Tibial artery (tissue), 4 donors: ENCODE measurements around the gene PHETA2.
"Not testable (repeated sequence)": the region's sequence is repeated elsewhere in the genome, so short reads cannot be mapped to it uniquely, and the experiment has no call there.

ENCODE experiments used
- DNase-seq, 2 donors: peaks; one replicate each; pipeline ENCODE4 v3.0.0-alpha.2; 2019
- H3K27ac ChIP-seq, 2 donors: fragments of 200-600 bp; sonication (generic) in 1 of 2; 1 replicate in 1 of 2; 2 replicates in 1 of 2; pipeline ENCODE4 v1.5.1; 2018 to 2019; ENCODE audit warnings: mild to moderate bottlenecking in 1 of 2
- H3K27me3 ChIP-seq, 2 donors: fragments of 200-600 bp; sonication (generic) in 1 of 2; one replicate each; pipeline versions ENCODE4 v1.5.1 to v1.6.0; 2016 to 2019
- H3K36me3 ChIP-seq, 3 donors: fragments of 200-600 bp; sonication (generic) in 2 of 3; one replicate each; pipeline ENCODE4 v1.5.1; 2016 to 2019; ENCODE audit warnings: mild to moderate bottlenecking in 2 of 3
- H3K4me1 ChIP-seq, 4 donors: fragments of 200-600 bp; sonication (generic) in 2 of 4; 1 replicate in 3 of 4; 2 replicates in 1 of 4; pipeline ENCODE4 v1.5.1; 2016 to 2019
- H3K4me3 ChIP-seq, 2 donors: fragments of 200-600 bp; sonication (generic) in 1 of 2; 1 replicate in 1 of 2; 2 replicates in 1 of 2; pipeline ENCODE4 v1.5.1; 2018 to 2019; ENCODE audit warnings: mild to moderate bottlenecking in 2 of 2
- H3K9me3 ChIP-seq, 3 donors: fragments of 200-600 bp; sonication (generic) in 1 of 3; one replicate each; pipeline ENCODE4 v1.5.1; 2016 to 2019
- CTCF ChIP-seq, 2 experiments: fragments of 200-600 bp in 1 of 2; fragments of 450-650 bp in 1 of 2; IDR thresholded peaks; one replicate each; pipeline ENCODE4 v1.5.1; 2017 to 2019; ENCODE audit warnings: antibody characterized with exemption in 2 of 2, mild to moderate bottlenecking in 1 of 2, moderate library complexity in 1 of 2
- intact Hi-C: fragments of 100-400 bp; cut with DNase I; formaldehyde crosslinking; loops from one replicate; pipeline ENCODE4 v1.15.0; 2023; ENCODE audit warnings: low total_unique reads

Gene PHETA2

GRCh38 chr22:42091455-42091782 is 17.4 kb downstream of the PHETA2 start:
- H3K36me3 ChIP-seq = peaks cover 6 to 12% (median 8%) of the 10 kb centered on the region in 3 donors
- no peak for DNase-seq
- peaks cover 0 to 33% (median 9%) of the 10 kb centered on the region in 4 donors for H3K4me1 ChIP-seq
- H3K4me3 ChIP-seq = peak overlapping the region; percentile 60 to 73
- intact Hi-C loops = loop anchor here (5.0 to 10.0 kb wide), 2 partner anchors 73 to 906 kb away; no protein-coding TSS in a partner anchor
- H3K27me3 ChIP-seq = no peaks in the 10 kb centered on the region
- no peak for TF ChIP-seq CTCF (IDR thresholded peaks at IDR 0.05)
- no peaks in the 10 kb centered on the region for H3K9me3 ChIP-seq
- H3K27ac ChIP-seq = peak overlapping the region; percentile 80 to 91

- TF ChIP-seq CTCF (IDR thresholded peaks at IDR 0.05) = no peak
- Histone ChIP-seq H3K4me1 (no peaks in the 10 kb centered on the region), H3K27me3 (no peaks in the 10 kb centered on the region), H3K27ac (no peak overlapping the region), H3K9me3 (peaks cover 2 to 43% (median 21%) of the 10 kb centered on the region in 3 donors), H3K4me3 (no peak overlapping the region), H3K36me3 (peaks cover 12 to 18% (median 16%) of the 10 kb centered on the region in 3 donors)
- no peak for DNase-seq
- intact Hi-C loops = no loop called here
These were observed 27.2 kb downstream of the PHETA2 start for GRCh38 chr22:42101199-42101598.

- DNase-seq, H3K4me3 ChIP-seq, H3K27me3 ChIP-seq, H3K4me1 ChIP-seq, intact Hi-C loops, H3K27ac ChIP-seq: not testable (repeated sequence)
- peaks cover 2 to 43% (median 21%) of the 10 kb centered on the region in 3 donors for H3K9me3 ChIP-seq
- peaks cover 7 to 15% (median 11%) of the 10 kb centered on the region in 3 donors for H3K36me3 ChIP-seq
These were observed 30.3 kb downstream of the PHETA2 start for GRCh38 chr22:42104332-42104860.

GRCh38 chr22:42108848-42109247 is 34.8 kb downstream of the PHETA2 start:
- H3K27me3 ChIP-seq = no peaks in the 10 kb centered on the region
- no peak for TF ChIP-seq CTCF (IDR thresholded peaks at IDR 0.05)
- DNase-seq = no peak
- no peaks in the 10 kb centered on the region for H3K4me1 ChIP-seq
- H3K27ac ChIP-seq = no peak overlapping the region
- peaks cover 0 to 7% (median 0%) of the 10 kb centered on the region in 3 donors for H3K36me3 ChIP-seq
- intact Hi-C loops = no loop called here
- H3K4me3 ChIP-seq = no peak overlapping the region
- H3K9me3 ChIP-seq = peaks cover 0 to 8% (median 7%) of the 10 kb centered on the region in 3 donors

- H3K4me3 ChIP-seq = no peak overlapping the region
- intact Hi-C loops = no loop called here
These were observed 37.8 kb downstream of the PHETA2 start for GRCh38 chr22:42111798-42112197.

GRCh38 chr22:42112793-42113192 is 38.7 kb downstream of the PHETA2 start:
- H3K9me3 ChIP-seq, H3K4me3 ChIP-seq, H3K27ac ChIP-seq, H3K36me3 ChIP-seq, H3K27me3 ChIP-seq, H3K4me1 ChIP-seq, intact Hi-C loops, DNase-seq: not testable (repeated sequence)

More at GRCh38 chr22:42111798-42112197, 37.8 kb downstream of the PHETA2 start:
- TF ChIP-seq CTCF (IDR thresholded peaks at IDR 0.05) = no peak
- Histone ChIP-seq H3K9me3 (peaks cover 0 to 9% (median 2%) of the 10 kb centered on the region in 3 donors), H3K27ac (no peak overlapping the region), H3K36me3 (peaks cover 0 to 9% (median 0%) of the 10 kb centered on the region in 3 donors), H3K4me1 (no peaks in the 10 kb centered on the region), H3K27me3 (no peaks in the 10 kb centered on the region)
- DNase-seq = no peak

- no peak for DNase-seq
- intact Hi-C loops = no loop called here
- Histone ChIP-seq H3K27ac (no peak overlapping the region), H3K9me3 (peaks cover 0 to 9% (median 2%) of the 10 kb centered on the region in 3 donors), H3K36me3 (peaks cover 0 to 9% (median 0%) of the 10 kb centered on the region in 3 donors), H3K4me1 (no peaks in the 10 kb centered on the region), H3K27me3 (no peaks in the 10 kb centered on the region), H3K4me3 (no peak overlapping the region)
- TF ChIP-seq CTCF (IDR thresholded peaks at IDR 0.05) = peak in 1 of 2 experiments; percentile 7
These were observed 40.7 kb downstream of the PHETA2 start for GRCh38 chr22:42114721-42115120.

- H3K4me1 ChIP-seq, intact Hi-C loops, H3K9me3 ChIP-seq, H3K27ac ChIP-seq, DNase-seq, H3K4me3 ChIP-seq, H3K36me3 ChIP-seq, H3K27me3 ChIP-seq: not testable (repeated sequence)
These were observed 41.4 kb downstream of the PHETA2 start for GRCh38 chr22:42115420-42115830.
